ENCODE results near the gene PMEL. TPM values are rescaled to one million over a fixed set of nuclear protein-coding genes. Genes with fewer than 3 reads are reported as not detected.

The PMEL gene
- total and polyA plus RNA-seq, 2 of the 8 experiments (the other 6 are each of a cell fraction or from before 2014, with no cell fraction given) = 120 to 382 TPM

DNA sequence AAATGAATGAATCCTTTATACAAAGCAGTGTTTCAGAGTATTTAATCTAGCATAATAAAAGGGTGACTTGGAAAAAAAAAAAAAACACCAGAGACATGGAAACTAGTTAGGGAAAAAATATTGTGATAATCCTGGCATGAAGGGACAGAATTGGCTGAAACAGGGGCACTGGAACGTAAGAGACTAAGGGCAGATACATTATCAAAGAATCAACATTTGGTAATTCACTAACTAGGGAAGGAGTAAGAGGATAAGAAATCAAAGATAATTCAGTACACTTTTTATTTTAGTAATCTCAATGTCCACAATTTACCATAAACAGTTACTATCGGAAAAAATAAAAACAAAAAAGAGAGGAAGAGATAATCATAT, 56.3 kb downstream of the PMEL start (continued):
- no peak for TF ChIP-seq TEAD4 (IDR thresholded peaks at IDR 0.05; ENCODE audit: low read depth, low read length)

All from H1 (cell line).